ENCODE measurements around the gene HINT1. TPM values are rescaled to one million over a fixed set of nuclear protein-coding genes. Genes with fewer than 3 reads are reported as not detected.

The HINT1 gene
- total RNA-seq, 2 donors from 2014 or later = 174 to 239 TPM

DNA sequence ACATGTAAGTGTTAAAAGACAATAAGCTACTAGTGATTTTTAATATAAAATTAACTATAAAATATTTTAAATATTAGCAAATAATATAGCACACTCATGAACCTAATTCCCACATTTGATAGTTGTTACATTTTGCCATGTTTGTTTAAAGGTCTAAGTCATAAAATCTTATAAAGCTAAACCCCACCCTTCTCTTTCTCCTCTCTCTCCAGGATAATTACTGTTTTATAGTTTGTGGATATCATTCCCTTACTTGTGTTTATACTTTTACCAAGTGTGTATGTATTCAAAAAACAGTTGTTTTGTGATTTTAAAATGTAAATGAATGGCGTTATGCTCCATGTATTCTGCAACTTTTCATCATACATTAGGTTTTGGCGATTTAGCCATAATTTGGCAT is 39.9 kb upstream of the HINT1 start:
- Histone ChIP-seq H3K4me1 (ENCODE audit: control insufficient read depth, insufficient read depth, low read length) (peaks cover 5% of the 10 kb centered on the region), H3K9me3 (ENCODE audit: control insufficient read depth, low read length) (no peaks in the 10 kb centered on the region), H3K27ac (ENCODE audit: low read depth, low read length) (no peak overlapping the region), H3K27me3 (ENCODE audit: control insufficient read depth, insufficient read depth, low read length, poor library complexity, severe bottlenecking) (no peaks in the 10 kb centered on the region), H3K36me3 (ENCODE audit: control insufficient read depth, insufficient read depth, low read length) (no peaks in the 10 kb centered on the region), H3K9ac (ENCODE audit: extremely low read depth, low read length, poor library complexity, severe bottlenecking) (no peak overlapping the region), H3K4me3 (ENCODE audit: low read length) (no peak overlapping the region)
- Mint-ChIP-seq H3K4me3 (no peak overlapping the region), H3K36me3 (ENCODE audit: low read depth) (no peaks in the 10 kb centered on the region), H3K9me3 (no peaks in the 10 kb centered on the region), H3K4me1 (peaks cover 30% of the 10 kb centered on the region), H3K27ac (no peak overlapping the region), H3K27me3 (ENCODE audit: insufficient read depth) (no peaks in the 10 kb centered on the region)
- TF ChIP-seq, protein P1, sequence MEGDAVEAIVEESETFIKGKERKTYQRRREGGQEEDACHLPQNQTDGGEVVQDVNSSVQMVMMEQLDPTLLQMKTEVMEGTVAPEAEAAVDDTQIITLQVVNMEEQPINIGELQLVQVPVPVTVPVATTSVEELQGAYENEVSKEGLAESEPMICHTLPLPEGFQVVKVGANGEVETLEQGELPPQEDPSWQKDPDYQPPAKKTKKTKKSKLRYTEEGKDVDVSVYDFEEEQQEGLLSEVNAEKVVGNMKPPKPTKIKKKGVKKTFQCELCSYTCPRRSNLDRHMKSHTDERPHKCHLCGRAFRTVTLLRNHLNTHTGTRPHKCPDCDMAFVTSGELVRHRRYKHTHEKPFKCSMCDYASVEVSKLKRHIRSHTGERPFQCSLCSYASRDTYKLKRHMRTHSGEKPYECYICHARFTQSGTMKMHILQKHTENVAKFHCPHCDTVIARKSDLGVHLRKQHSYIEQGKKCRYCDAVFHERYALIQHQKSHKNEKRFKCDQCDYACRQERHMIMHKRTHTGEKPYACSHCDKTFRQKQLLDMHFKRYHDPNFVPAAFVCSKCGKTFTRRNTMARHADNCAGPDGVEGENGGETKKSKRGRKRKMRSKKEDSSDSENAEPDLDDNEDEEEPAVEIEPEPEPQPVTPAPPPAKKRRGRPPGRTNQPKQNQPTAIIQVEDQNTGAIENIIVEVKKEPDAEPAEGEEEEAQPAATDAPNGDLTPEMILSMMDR (conservative IDR thresholded peaks at IDR 0.05) = no peak
- no peak for DNase-seq
- WGBS, 2 experiments (ENCODE audit: insufficient coverage in 1 of 2, insufficient read length in 1 of 2) = 95% methylated on average over 2 of the region's 2 CpGs; no CpG with 5 or more reads in 1 of the 2 experiments

DNA sequence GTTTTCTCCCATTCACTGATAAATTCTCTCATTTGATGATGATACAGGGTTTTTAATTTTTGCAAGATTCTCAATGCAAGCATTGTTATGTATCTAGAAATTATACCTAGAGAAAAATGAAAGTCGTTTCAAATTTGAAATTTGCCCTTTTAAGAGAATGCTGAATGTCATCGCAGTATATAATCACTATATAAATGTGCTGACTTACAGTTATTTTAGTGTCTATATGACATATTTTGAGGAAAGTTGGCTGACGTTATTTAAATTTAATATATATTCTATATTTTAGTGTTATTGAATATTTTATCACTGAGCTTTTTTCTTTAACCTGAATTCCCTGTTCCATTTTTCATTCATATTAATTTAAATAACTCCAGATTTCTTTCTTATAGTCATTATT is 35.5 kb upstream of the HINT1 start:
- Histone ChIP-seq H3K4me3 (ENCODE audit: low read length) (no peak overlapping the region), H3K4me1 (ENCODE audit: control insufficient read depth, insufficient read depth, low read length) (no peaks in the 10 kb centered on the region), H3K27ac (ENCODE audit: low read depth, low read length) (no peak overlapping the region), H3K27me3 (ENCODE audit: control insufficient read depth, insufficient read depth, low read length, poor library complexity, severe bottlenecking) (no peaks in the 10 kb centered on the region), H3K36me3 (ENCODE audit: control insufficient read depth, insufficient read depth, low read length) (no peaks in the 10 kb centered on the region), H3K9ac (ENCODE audit: extremely low read depth, low read length, poor library complexity, severe bottlenecking) (no peak overlapping the region), H3K9me3 (ENCODE audit: control insufficient read depth, low read length) (no peaks in the 10 kb centered on the region)
- DNase-seq = no peak
- Mint-ChIP-seq H3K27me3 (ENCODE audit: insufficient read depth) (no peaks in the 10 kb centered on the region), H3K9me3 (no peaks in the 10 kb centered on the region), H3K36me3 (ENCODE audit: low read depth) (no peaks in the 10 kb centered on the region), H3K27ac (no peak overlapping the region), H3K4me3 (no peak overlapping the region), H3K4me1 (peaks cover 9% of the 10 kb centered on the region)
- TF ChIP-seq, protein P1 (conservative IDR thresholded peaks at IDR 0.05) = no peak
- 100% methylated on average over 1 of the region's 3 CpGs; no CpG with 5 or more reads in 1 of the 2 experiments for WGBS, 2 experiments (ENCODE audit: insufficient coverage in 1 of 2, insufficient read length in 1 of 2)

DNA sequence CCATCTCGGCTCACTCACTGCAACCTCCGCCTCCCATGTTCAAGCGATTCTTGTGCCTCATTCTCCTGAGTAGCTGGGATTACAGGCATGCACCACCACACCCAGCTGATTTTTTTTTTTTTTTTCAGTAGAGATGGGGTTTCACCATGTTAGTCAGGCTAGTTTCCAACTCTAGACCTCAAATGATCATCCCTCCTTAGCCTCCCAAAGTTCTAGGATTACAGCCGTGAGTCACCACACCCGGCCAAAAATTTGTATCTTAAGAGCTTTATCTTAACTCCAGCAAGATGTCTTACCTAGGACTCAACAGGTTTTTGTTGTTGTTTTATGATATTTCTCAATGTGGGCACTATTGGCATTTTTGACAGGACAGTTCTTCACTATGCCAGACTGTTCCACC is 33.6 kb upstream of the HINT1 start:
- no peak overlapping the region for H3K27ac ChIP-seq (ENCODE audit: low read depth, low read length)
- Mint-ChIP-seq H3K9me3 (no peaks in the 10 kb centered on the region), H3K4me3 (no peak overlapping the region), H3K27ac (no peak overlapping the region), H3K27me3 (ENCODE audit: insufficient read depth) (no peaks in the 10 kb centered on the region), H3K4me1 (peaks cover 20% of the 10 kb centered on the region), H3K36me3 (ENCODE audit: low read depth) (no peaks in the 10 kb centered on the region)
- H3K4me3 ChIP-seq (ENCODE audit: low read length) = no peak overlapping the region
- no peaks in the 10 kb centered on the region for H3K27me3 ChIP-seq (ENCODE audit: control insufficient read depth, insufficient read depth, low read length, poor library complexity, severe bottlenecking)
- TF ChIP-seq, protein P1 (conservative IDR thresholded peaks at IDR 0.05) = no peak
- DNase-seq = no peak
- H3K9me3 ChIP-seq (ENCODE audit: control insufficient read depth, low read length) = no peaks in the 10 kb centered on the region
- WGBS, 2 experiments (ENCODE audit: insufficient coverage in 1 of 2, insufficient read length in 1 of 2) = 87 to 96% methylated on average over 3 to 5 of the region's 5 CpGs
- H3K36me3 ChIP-seq (ENCODE audit: control insufficient read depth, insufficient read depth, low read length) = no peaks in the 10 kb centered on the region
- H3K4me1 ChIP-seq (ENCODE audit: control insufficient read depth, insufficient read depth, low read length) = peaks cover 6% of the 10 kb centered on the region
- H3K9ac ChIP-seq (ENCODE audit: extremely low read depth, low read length, poor library complexity, severe bottlenecking) = no peak overlapping the region

Data from endodermal cell (in vitro differentiated cells).